ENCODE results near the gene MAN2B1. TPM values are rescaled to one million over a fixed set of nuclear protein-coding genes. Genes with fewer than 3 reads are reported as not detected.
"Not testable (repeated sequence)": the region's sequence is repeated elsewhere in the genome, so short reads cannot be mapped to it uniquely, and the experiment has no call there.

MAN2B1 gene
- total RNA-seq (ENCODE audit: insufficient read depth, low replicate concordance), result 22.1 TPM

- peak; percentile 82 for DNase-seq (ENCODE audit: low spot score)
These were observed at the start of gene MAN2B1, which contains the start of gene WDR83 for GRCh38 chr19:12666265-12667048. TSS of gene MAN2B1 (minus strand) at chr19:12666742. CDS start at chr19:12666701, 41 bp downstream. TSS of gene WDR83 (plus strand) at chr19:12666807. CDS start at chr19:12669791, 2,984 bp downstream.

GRCh38 chr19:12715929-12716328 is 49.4 kb upstream of the MAN2B1 start:
- no peak for DNase-seq (ENCODE audit: low spot score)

- DNase-seq (ENCODE audit: low spot score), result no peak
These were observed 48.6 kb upstream of the MAN2B1 start for GRCh38 chr19:12715102-12715501.

- not testable (repeated sequence) for DNase-seq (ENCODE audit: low spot score)
These were observed 46.8 kb upstream of the MAN2B1 start for GRCh38 chr19:12713304-12713703.

GRCh38 chr19:12712077-12712476 is 45.5 kb upstream of the MAN2B1 start:
- DNase-seq (ENCODE audit: low spot score), result not testable (repeated sequence)

DNA sequence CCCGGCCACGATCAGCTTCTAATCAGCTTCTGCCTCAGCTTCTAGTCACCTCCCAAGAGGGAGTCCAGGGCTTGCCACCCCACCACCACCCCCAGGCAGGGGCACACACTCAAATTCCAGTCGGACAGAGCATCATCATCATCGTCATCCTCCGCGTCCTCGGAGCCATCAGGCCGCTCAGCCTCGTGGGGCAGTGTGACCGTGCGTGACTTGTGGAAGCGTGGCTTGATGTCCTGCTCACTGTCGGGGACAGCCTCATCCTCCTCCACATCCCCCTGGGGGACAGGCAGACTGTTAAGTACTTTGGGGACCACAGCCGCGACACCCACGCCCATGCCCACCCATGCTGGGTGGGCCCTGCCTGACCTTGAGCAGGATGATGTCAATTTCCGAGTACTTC is 44.6 kb upstream of the MAN2B1 start:
- DNase-seq (ENCODE audit: low spot score), result no peak

DNA sequence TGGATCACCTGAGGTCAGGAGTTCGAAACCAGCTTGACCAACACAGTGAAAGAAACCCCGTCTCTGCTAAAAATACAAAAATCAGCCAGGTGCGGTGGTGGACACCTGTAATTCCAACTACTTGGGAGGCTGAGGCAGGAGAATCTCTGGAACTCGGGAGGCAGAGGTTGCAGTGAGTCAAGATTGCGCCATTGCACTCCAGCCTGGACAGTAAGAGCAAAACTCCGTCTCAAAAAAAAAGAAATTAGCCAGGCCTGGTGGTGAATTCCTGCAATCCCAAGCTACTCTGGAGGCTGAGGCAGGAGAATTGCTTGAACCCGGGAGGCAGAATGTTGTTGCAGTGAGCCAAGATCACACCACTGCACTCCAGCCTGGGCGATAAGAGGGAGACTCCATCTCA is 42.1 kb upstream of the MAN2B1 start:
- no peak for DNase-seq (ENCODE audit: low spot score)

GRCh38 chr19:12706332-12706718 is 39.8 kb upstream of the MAN2B1 start:
- DNase-seq (ENCODE audit: low spot score), result no peak

DNA sequence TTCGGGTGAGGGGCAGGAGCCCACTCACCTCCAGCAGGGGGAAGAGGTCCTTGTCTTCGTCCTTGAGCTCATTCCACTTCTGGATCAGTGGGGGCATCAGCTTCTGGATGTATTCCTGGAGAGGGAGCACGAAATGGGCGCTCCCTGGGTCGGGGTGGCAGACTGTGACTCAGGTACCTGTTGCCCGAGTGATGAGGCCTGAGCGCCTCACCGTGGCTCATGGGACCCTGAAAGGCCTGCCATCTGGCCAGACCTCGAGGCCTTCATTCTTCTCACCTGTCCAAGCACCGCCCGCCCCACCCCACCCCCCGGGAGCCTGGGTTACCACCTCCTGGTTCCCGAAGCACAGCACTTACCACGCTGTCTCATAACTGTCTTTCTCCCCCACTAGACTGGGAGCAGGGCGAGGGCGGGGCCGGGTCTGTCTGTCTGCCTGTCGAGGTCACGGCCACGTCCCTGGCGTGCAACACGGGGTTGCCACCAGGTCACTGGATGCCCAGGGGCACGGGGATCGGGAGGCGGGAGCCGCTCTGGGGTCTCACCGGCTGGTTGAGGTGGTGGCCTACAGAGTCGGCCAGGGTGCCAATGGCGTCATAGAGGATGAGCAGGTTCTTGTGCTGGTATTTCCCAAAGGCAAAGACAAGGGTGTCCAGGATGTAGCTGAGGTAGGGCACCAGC is 39.3 kb upstream of the MAN2B1 start:
- DNase-seq (ENCODE audit: low spot score), result no peak

DNA sequence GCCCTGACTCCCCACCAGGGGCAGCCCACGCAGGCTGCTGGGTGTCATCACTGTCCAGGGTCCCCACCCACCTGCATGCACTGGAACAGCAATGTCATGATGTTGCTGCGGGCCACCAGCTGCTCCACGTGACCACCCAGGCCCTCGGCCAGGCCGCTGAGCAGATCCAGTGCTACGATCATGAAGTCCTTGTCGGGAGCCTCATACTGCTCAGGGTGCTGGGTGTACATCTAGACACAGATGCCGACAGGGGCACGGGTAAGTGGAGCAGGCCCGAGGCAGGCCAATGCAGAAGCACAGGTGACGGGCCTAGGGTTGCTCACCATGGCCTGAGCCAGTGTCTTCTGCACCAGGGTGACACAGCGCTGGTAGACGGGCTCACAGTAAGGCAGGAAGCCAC is 38.6 kb upstream of the MAN2B1 start:
- no peak for DNase-seq (ENCODE audit: low spot score)

DNA sequence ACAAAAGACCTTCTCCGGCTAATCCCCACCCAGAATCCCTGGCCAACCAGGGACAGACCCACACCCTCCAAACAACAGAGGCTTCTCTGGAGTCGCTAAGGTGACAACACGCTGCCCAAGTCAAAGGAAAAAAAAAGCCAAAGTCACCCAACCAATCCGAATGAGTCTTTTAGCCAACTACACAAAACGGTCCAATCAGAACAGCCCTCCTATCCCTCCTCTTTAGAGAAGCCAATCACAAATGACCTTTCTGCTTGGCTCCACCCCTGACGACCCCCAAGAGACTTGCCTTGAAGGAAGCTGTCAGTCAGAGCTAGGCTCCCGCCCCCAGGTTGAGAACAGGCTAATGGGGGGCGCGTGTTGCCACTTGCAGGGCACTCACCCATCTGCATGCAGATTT is 36.5 kb upstream of the MAN2B1 start:
- peak; percentile 16 for DNase-seq (ENCODE audit: low spot score)

- DNase-seq (ENCODE audit: low spot score), result no peak
These were observed 35.2 kb upstream of the MAN2B1 start for GRCh38 chr19:12701596-12702282.

- no peak for DNase-seq (ENCODE audit: low spot score)
These were observed 31.6 kb upstream of the MAN2B1 start for GRCh38 chr19:12698138-12698537.

- not testable (repeated sequence) for DNase-seq (ENCODE audit: low spot score)
These were observed 30.9 kb upstream of the MAN2B1 start for GRCh38 chr19:12697425-12697824.

- DNase-seq (ENCODE audit: low spot score), result peak; percentile 96
These were observed 30.1 kb upstream of the MAN2B1 start, which contains the start of gene FBXW9 for GRCh38 chr19:12696366-12697335. TSS of gene FBXW9 (minus strand) at chr19:12696631. CDS start at chr19:12696581, 50 bp downstream.

DNA sequence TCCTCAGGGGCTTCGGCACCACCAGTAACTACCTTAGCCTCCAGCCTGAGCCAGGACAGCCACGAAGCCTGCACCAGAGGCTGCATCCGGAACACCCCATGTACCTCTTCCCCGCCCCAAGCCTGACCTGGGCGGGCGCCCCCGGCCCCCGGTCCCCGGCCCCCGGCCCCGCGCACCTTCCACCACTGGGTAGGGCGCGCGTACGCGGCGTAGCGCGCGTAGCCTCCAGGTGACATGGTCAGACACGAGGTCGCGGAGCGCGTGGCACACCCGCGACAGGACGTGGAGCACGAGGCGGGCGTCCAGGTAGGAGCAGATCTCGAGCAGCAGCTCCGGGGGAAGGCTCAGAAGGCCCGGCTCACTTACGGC is 29.4 kb upstream of the MAN2B1 start:
- DNase-seq (ENCODE audit: low spot score), result no peak

DNA sequence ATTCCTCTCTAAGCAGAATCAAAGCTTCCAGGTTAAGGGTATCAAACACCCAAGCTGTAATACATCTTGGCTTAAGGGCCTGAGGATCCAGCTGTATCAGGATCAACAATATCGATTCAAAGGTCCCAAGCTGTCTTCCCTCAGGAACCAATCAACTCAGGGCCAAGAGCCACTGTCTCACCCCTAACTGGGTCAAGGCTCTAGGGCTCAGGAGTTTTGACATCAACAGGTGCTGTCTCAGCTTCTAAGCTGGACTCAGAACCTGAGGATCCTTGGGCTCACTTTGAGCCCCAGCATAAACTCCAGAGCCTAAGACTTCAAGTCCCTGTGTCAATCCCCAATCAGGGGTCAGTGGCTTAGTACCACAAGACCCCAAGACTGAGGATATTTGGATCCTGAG is 29.0 kb upstream of the MAN2B1 start:
- DNase-seq (ENCODE audit: low spot score), result no peak

- DNase-seq (ENCODE audit: low spot score), result no peak
These were observed 28.6 kb upstream of the MAN2B1 start for GRCh38 chr19:12695096-12695495.

DNA sequence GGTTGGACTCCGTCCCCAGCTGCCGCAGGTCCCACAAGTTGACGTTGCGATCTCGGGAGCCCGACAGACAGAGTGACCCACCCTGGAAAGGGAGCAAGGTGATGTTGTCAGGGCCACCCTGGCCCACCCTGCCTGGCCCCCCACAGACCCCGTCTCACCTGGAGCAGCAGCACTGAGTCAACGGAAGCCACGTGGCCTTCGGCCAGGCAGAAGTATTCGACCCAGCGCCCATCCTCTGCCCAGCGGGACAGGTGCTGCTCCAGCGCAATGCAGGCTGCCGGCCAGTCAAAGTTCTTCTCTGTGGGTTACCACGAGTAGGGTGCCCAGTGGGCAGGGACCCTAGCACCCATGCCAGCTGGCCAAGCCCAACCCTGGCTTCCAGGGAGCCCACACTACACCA is 28.1 kb upstream of the MAN2B1 start:
- DNase-seq (ENCODE audit: low spot score), result no peak

DNA sequence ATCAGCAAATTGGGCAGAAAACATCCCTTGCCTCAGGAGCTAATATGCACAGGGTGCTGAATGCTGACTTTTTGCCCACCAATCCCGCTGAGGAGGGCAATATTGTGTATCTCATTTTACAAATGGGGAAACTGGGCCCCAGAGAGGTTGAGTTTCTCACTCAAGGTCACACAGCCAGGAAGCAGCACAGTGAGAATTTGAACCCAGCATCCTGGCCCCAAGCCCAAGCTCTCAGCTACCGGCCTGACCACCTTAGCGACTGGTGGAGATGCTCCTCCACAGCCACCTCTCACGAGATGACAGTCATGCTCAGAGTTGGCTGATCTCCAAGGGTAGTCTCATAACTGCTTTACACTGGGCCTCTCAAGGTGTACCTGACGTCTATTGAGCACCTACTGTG is 26.4 kb upstream of the MAN2B1 start:
- no peak for DNase-seq (ENCODE audit: low spot score)

- no peak for DNase-seq (ENCODE audit: low spot score)
These were observed 23.2 kb upstream of the MAN2B1 start for GRCh38 chr19:12689581-12690216.
